DOHH2 (cell line): ENCODE results near the gene TC2N.
"Not testable (repeated sequence)": the region's sequence is repeated elsewhere in the genome, so short reads cannot be mapped to it uniquely, and the experiment has no call there.

Source experiments
- H3F3A ChIP-seq: fragments of 200-600 bp; sonication (generic), shearing (Covaris generic); 2 replicates; pipeline ENCODE4 v1.6.0; 2016; ENCODE audit warnings: antibody characterized with exemption, mild to moderate bottlenecking; ENCODE audit not compliant: control insufficient read depth, insufficient read depth
- H3K27ac ChIP-seq: fragments of 200-600 bp; sonication (generic); 2 replicates; pipeline ENCODE4 v1.5.1; 2014; ENCODE audit warnings: low read depth, mild to moderate bottlenecking, low read length, moderate library complexity
- H3K27me3 ChIP-seq: fragments of 200-600 bp; sonication (generic); 2 replicates; pipeline ENCODE4 v1.6.1; 2014; ENCODE audit warnings: mild to moderate bottlenecking, low read length, mixed read lengths; ENCODE audit not compliant: control insufficient read depth
- H3K36me3 ChIP-seq: fragments of 200-600 bp; sonication (generic); 2 replicates; pipeline ENCODE4 v1.6.1; 2014; ENCODE audit warnings: mild to moderate bottlenecking, low read length, moderate library complexity, mixed read lengths; ENCODE audit not compliant: control insufficient read depth
- H3K4me1 ChIP-seq: fragments of 200-600 bp; sonication (generic); 2 replicates; pipeline ENCODE4 v1.6.1; 2014; ENCODE audit warnings: mild to moderate bottlenecking, low read length, mixed read lengths; ENCODE audit not compliant: control insufficient read depth
- H3K4me2 ChIP-seq: fragments of 200-600 bp; sonication (generic); 2 replicates; pipeline ENCODE4 v1.6.0; 2014; ENCODE audit warnings: mild to moderate bottlenecking, low read length, moderate library complexity
- H3K4me3 ChIP-seq: fragments of 200-600 bp; sonication (generic); 2 replicates; pipeline ENCODE4 v1.5.1; 2014; ENCODE audit warnings: mild to moderate bottlenecking, low read length, mixed read lengths
- H3K79me2 ChIP-seq: fragments of 200-600 bp; sonication (generic); 2 replicates; pipeline ENCODE4 v1.6.1; 2014; ENCODE audit warnings: mild to moderate bottlenecking, low read length, mixed read lengths; ENCODE audit not compliant: control insufficient read depth
- H3K9me2 ChIP-seq: fragments of 200-600 bp; sonication (generic); replicated peaks from 2 replicates; pipeline ENCODE4 v1.6.1; 2014; ENCODE audit warnings: mild to moderate bottlenecking, low read length, mixed read lengths; ENCODE audit not compliant: control insufficient read depth
- H3K9me3 ChIP-seq: fragments of 200-600 bp; sonication (generic); 2 replicates; pipeline ENCODE4 v1.6.1; 2014; ENCODE audit warnings: antibody characterized with exemption, low read length, mixed read lengths; ENCODE audit not compliant: control insufficient read depth, insufficient read depth
- H4K20me1 ChIP-seq: fragments of 200-600 bp; sonication (generic); 2 replicates; pipeline ENCODE4 v1.6.0; 2014; ENCODE audit warnings: low read depth, mild to moderate bottlenecking, antibody characterized with exemption, low read length, moderate library complexity; ENCODE audit not compliant: control insufficient read depth, insufficient read depth
- EZH2phosphoT487 ChIP-seq: fragments of 200-600 bp; sonication (generic); IDR thresholded peaks from 2 replicates; pipeline ENCODE4 v1.6.1; 2017; ENCODE audit warnings: borderline replicate concordance, mild to moderate bottlenecking, antibody characterized with exemption, low read length, moderate library complexity, mixed read lengths
- TF ChIP-seq, protein P1 (sequence below): fragments of 200-600 bp; sonication (generic); IDR thresholded peaks from one replicate; pipeline ENCODE4 v1.5.1; 2014; ENCODE audit warnings: antibody characterized with exemption, mild to moderate bottlenecking, low read depth, low read length; ENCODE audit not compliant: poor library complexity, severe bottlenecking

TC2N gene

GRCh38 chr14:91845652-91846051, 21.7 kb downstream of the TC2N start:
- no peaks in the 10 kb centered on the region for H4K20me1 ChIP-seq
- H3K9me2 ChIP-seq: no peaks in the 10 kb centered on the region
- peaks cover 15% of the 10 kb centered on the region for H3K4me1 ChIP-seq
- H3K27ac ChIP-seq: no peak overlapping the region
- TF ChIP-seq EZH2phosphoT487: no peak
- TF ChIP-seq, protein P1, sequence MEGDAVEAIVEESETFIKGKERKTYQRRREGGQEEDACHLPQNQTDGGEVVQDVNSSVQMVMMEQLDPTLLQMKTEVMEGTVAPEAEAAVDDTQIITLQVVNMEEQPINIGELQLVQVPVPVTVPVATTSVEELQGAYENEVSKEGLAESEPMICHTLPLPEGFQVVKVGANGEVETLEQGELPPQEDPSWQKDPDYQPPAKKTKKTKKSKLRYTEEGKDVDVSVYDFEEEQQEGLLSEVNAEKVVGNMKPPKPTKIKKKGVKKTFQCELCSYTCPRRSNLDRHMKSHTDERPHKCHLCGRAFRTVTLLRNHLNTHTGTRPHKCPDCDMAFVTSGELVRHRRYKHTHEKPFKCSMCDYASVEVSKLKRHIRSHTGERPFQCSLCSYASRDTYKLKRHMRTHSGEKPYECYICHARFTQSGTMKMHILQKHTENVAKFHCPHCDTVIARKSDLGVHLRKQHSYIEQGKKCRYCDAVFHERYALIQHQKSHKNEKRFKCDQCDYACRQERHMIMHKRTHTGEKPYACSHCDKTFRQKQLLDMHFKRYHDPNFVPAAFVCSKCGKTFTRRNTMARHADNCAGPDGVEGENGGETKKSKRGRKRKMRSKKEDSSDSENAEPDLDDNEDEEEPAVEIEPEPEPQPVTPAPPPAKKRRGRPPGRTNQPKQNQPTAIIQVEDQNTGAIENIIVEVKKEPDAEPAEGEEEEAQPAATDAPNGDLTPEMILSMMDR: no peak
- no peaks in the 10 kb centered on the region for H3K36me3 ChIP-seq
- no peaks in the 10 kb centered on the region for H3K9me3 ChIP-seq
- H3K4me2 ChIP-seq: no peak overlapping the region
- H3F3A ChIP-seq: no peaks in the 10 kb centered on the region
- no peak overlapping the region for H3K4me3 ChIP-seq
- H3K27me3 ChIP-seq: no peaks in the 10 kb centered on the region
- H3K79me2 ChIP-seq: no peaks in the 10 kb centered on the region

GRCh38 chr14:91845056-91845455, 22.3 kb downstream of the TC2N start:
- H3K9me2 ChIP-seq, H3K79me2 ChIP-seq: not testable (repeated sequence)

GRCh38 chr14:91844029-91844428, 23.3 kb downstream of the TC2N start:
- no peaks in the 10 kb centered on the region for H3K27me3 ChIP-seq
- 0 out of 2 replicates have a peak, but pooled peaks cover 5% of the 10 kb centered on the region for H3F3A ChIP-seq
- TF ChIP-seq, protein P1: no peak
- no peak for TF ChIP-seq EZH2phosphoT487
- H3K4me3 ChIP-seq: no peak overlapping the region
- H3K36me3 ChIP-seq: no peaks in the 10 kb centered on the region
- H3K27ac ChIP-seq: no peak overlapping the region
- peaks cover 31% of the 10 kb centered on the region for H3K4me1 ChIP-seq
- H3K79me2 ChIP-seq: no peaks in the 10 kb centered on the region
- H3K9me3 ChIP-seq: peaks cover 6% of the 10 kb centered on the region; the same call in 1 of the 2 replicates
- H3K4me2 ChIP-seq: no peak overlapping the region
- no peaks in the 10 kb centered on the region for H4K20me1 ChIP-seq
- no peaks in the 10 kb centered on the region for H3K9me2 ChIP-seq

More at GRCh38 chr14:91845056-91845455, 22.3 kb downstream of the TC2N start:
- not testable (repeated sequence) for H3K36me3 ChIP-seq, H4K20me1 ChIP-seq, H3F3A ChIP-seq, H3K27ac ChIP-seq, H3K4me2 ChIP-seq, H3K9me3 ChIP-seq, H3K4me3 ChIP-seq, H3K27me3 ChIP-seq
- peaks cover 21% of the 10 kb centered on the region for H3K4me1 ChIP-seq

GRCh38 chr14:91843437-91843836, 23.9 kb downstream of the TC2N start:
- H3K36me3 ChIP-seq: no peaks in the 10 kb centered on the region
- H3K4me2 ChIP-seq: no peak overlapping the region
- no peaks in the 10 kb centered on the region for H3K79me2 ChIP-seq
- H3K4me3 ChIP-seq: no peak overlapping the region
- no peak for TF ChIP-seq EZH2phosphoT487
- TF ChIP-seq, protein P1: no peak
- 0 out of 2 replicates have a peak, but pooled peaks cover 5% of the 10 kb centered on the region for H3F3A ChIP-seq
- no peak overlapping the region for H3K27ac ChIP-seq
- H3K9me2 ChIP-seq: no peaks in the 10 kb centered on the region
- H3K27me3 ChIP-seq: no peaks in the 10 kb centered on the region
- no peaks in the 10 kb centered on the region for H4K20me1 ChIP-seq
- peaks cover 6% of the 10 kb centered on the region; the same call in 1 of the 2 replicates for H3K9me3 ChIP-seq
- H3K4me1 ChIP-seq: peaks cover 32% of the 10 kb centered on the region
